T-cell (primary cell): ENCODE measurements around the gene TMPRSS11B. TPM values are rescaled to one million over a fixed set of nuclear protein-coding genes. Genes with fewer than 3 reads are reported as not detected.
"Not testable (repeated sequence)": the region's sequence is repeated elsewhere in the genome, so short reads cannot be mapped to it uniquely, and the experiment has no call there.

Experiments
- ATAC-seq, 4 experiments: fragments of 200-7000 bp in 3 of 4; fragments of 150-1000 bp in 1 of 4; cut with Tn5 transposase; replicated peaks in 1 of 4; 1 replicate in 3 of 4; 2 replicates in 1 of 4; pipeline ENCODE4 v1.10.0; 2021; ENCODE audit warnings: moderate library complexity in 3 of 4, mild to moderate bottlenecking in 2 of 4, moderate number of reproducible peaks in 1 of 4
- CTCF ChIA-PET, 2 donors: fragments of 300-600 bp; sonication (Branson Sonifier 250); formaldehyde crosslinking; loops; one replicate each; lab custom pipeline; 2022; ENCODE audit warnings: antibody characterized with exemption in 2 of 2; lab: Charles Lee
- POLR2A ChIA-PET, 2 donors: fragments of 300-600 bp; sonication (Branson Sonifier 250); formaldehyde crosslinking; loops; one replicate each; lab custom pipeline; 2022; ENCODE audit warnings: antibody characterized with exemption in 2 of 2; lab: Charles Lee
- DNase-seq, 35 experiments: peaks; one replicate each; pipeline versions ENCODE4 v3.0.0 to v3.0.0-alpha.2; 2013 to 2023
- H3K27ac ChIP-seq: one replicate; pipeline ENCODE4 v1.5.1; 2013; ENCODE audit warnings: low read length
- H3K27me3 ChIP-seq, 2 experiments: replicated peaks in 1 of 2; 1 replicate in 1 of 2; 2 replicates in 1 of 2; pipeline versions ENCODE4 v1.6.1 to v1.7.0; 2013; ENCODE audit warnings: low read length in 1 of 2, mixed read lengths in 1 of 2; ENCODE audit not compliant: control insufficient read depth in 2 of 2, insufficient read depth in 2 of 2; ENCODE audit errors: extremely low read depth in 1 of 2
- H3K36me3 ChIP-seq, 2 donors: 1 replicate in 1 of 2; 2 replicates in 1 of 2; pipeline versions ENCODE4 v1.6.1 to v1.7.0; 2013; ENCODE audit warnings: low read length in 1 of 2; ENCODE audit not compliant: control insufficient read depth in 2 of 2, insufficient read depth in 1 of 2; ENCODE audit errors: extremely low read depth in 1 of 2
- H3K4me1 ChIP-seq, 2 experiments: 1 replicate in 1 of 2; 2 replicates in 1 of 2; pipeline versions ENCODE4 v1.6.1 to v1.7.0; 2013; ENCODE audit warnings: low read length in 2 of 2, mixed read lengths in 1 of 2; ENCODE audit not compliant: insufficient read depth in 2 of 2, control insufficient read depth in 1 of 2; ENCODE audit errors: extremely low read depth in 1 of 2
- H3K4me3 ChIP-seq, 2 donors: 1 replicate in 1 of 2; 2 replicates in 1 of 2; pipeline versions ENCODE4 v1.5.1 to v1.7.0; 2013; ENCODE audit warnings: mild to moderate bottlenecking in 2 of 2, low read length in 1 of 2, moderate library complexity in 1 of 2; ENCODE audit not compliant: control insufficient read depth in 1 of 2; ENCODE audit errors: extremely low read depth in 1 of 2
- H3K9me3 ChIP-seq: 2 replicates; pipeline ENCODE4 v1.7.0; 2013
- H3K27ac Mint-ChIP-seq, 2 donors: one replicate each; pipeline ENCODE4 v1.8.0; 2020 to 2021; ENCODE audit warnings: mild to moderate bottlenecking in 2 of 2, mixed read lengths in 2 of 2
- H3K27me3 Mint-ChIP-seq, 2 donors: one replicate each; pipeline ENCODE4 v1.8.0; 2021 to 2022; ENCODE audit warnings: mixed read lengths in 2 of 2
- H3K36me3 Mint-ChIP-seq: one replicate; pipeline ENCODE4 v1.8.0; 2021; ENCODE audit warnings: mixed read lengths
- H3K4me1 Mint-ChIP-seq, 3 donors: one replicate each; pipeline ENCODE4 v1.8.0; 2020 to 2022; ENCODE audit warnings: mixed read lengths in 3 of 3, mild to moderate bottlenecking in 1 of 3
- H3K4me3 Mint-ChIP-seq, 3 donors: one replicate each; pipeline ENCODE4 v1.8.0; 2020 to 2022; ENCODE audit warnings: mild to moderate bottlenecking in 3 of 3, mixed read lengths in 3 of 3, moderate library complexity in 3 of 3
- H3K9me3 Mint-ChIP-seq, 3 donors: one replicate each; pipeline ENCODE4 v1.8.0; 2020 to 2022; ENCODE audit warnings: mixed read lengths in 3 of 3
- WGBS: methylation state at CpG from one replicate; pipeline ENCODE4 v1.1.5; 2013; ENCODE audit warnings: missing lambda C conversion rate; ENCODE audit not compliant: insufficient coverage; 5-methylcytosine and 5-hydroxymethylcytosine counted together
- total RNA-seq, 35 experiments: library from RNA in 6 of 35; stranded (reverse) in 6 of 35; fragments of 120-200 nt in 1 of 35; gene quantifications; one replicate each; pipeline versions ENCODE4 v1.2.1 to v1.2.4 and lab custom pipeline; 2013 to 2026

TMPRSS11B gene
- total RNA-seq, 5 donors from 2014 or later (not counting 1 experiment from before 2014, with no cell fraction given), result not detected

- H3K4me1 ChIP-seq, result no peaks in the 10 kb centered on the region
- ATAC-seq (no peak), DNase-seq (no peak)
- ChIA-PET CTCF (no interaction called here), POLR2A (no interaction called here)
- H3K27me3 Mint-ChIP-seq, result peaks cover 5% of the 10 kb centered on the region in 2 donors
- H3K9me3 ChIP-seq, result no peaks in the 10 kb centered on the region
- no peaks in the 10 kb centered on the region for H3K36me3 ChIP-seq
- no peaks in the 10 kb centered on the region for H3K36me3 Mint-ChIP-seq
- no peak overlapping the region for H3K27ac ChIP-seq
- H3K27me3 ChIP-seq, result no peaks in the 10 kb centered on the region
- no peaks in the 10 kb centered on the region for H3K4me1 Mint-ChIP-seq
- no peak overlapping the region for H3K4me3 Mint-ChIP-seq
- no peak overlapping the region for H3K4me3 ChIP-seq
- H3K27ac Mint-ChIP-seq, result no peak overlapping the region
- H3K9me3 Mint-ChIP-seq, result no peaks in the 10 kb centered on the region
Observed at GRCh38 chr4:68249434-68249833, 3.9 kb upstream of the TMPRSS11B start.

GRCh38 chr4:68240620-68241019 lies 4.9 kb downstream of the TMPRSS11B start:
- Histone ChIP-seq H3K4me1 (no peaks in the 10 kb centered on the region), H3K9me3 (no peaks in the 10 kb centered on the region), H3K27ac (no peak overlapping the region), H3K27me3 (peaks cover 0 to 3% of the 10 kb centered on the region in 2 experiments), H3K4me3 (no peak overlapping the region), H3K36me3 (no peaks in the 10 kb centered on the region)
- Mint-ChIP-seq H3K27me3 (peaks cover 14 to 16% of the 10 kb centered on the region in 2 donors), H3K4me1 (no peaks in the 10 kb centered on the region), H3K36me3 (no peaks in the 10 kb centered on the region), H3K9me3 (no peaks in the 10 kb centered on the region), H3K27ac (no peak overlapping the region), H3K4me3 (no peak overlapping the region)
- CTCF ChIA-PET, result no interaction called here
- no peak for DNase-seq
- POLR2A ChIA-PET, result interaction anchor here in 1 of 2 donors (0.6 kb wide), 1 partner anchor 16 kb away, joined by 3 read pairs; no protein-coding TSS in a partner anchor
- ATAC-seq, result no peak

- peaks cover 0 to 4% (median 0%) of the 10 kb centered on the region in 3 donors for H3K9me3 Mint-ChIP-seq
- H3K27me3 Mint-ChIP-seq, result peaks cover 3 to 13% of the 10 kb centered on the region in 2 donors
- Histone ChIP-seq H3K9me3 (no peaks in the 10 kb centered on the region), H3K4me1 (no peaks in the 10 kb centered on the region), H3K27me3 (no peaks in the 10 kb centered on the region), H3K4me3 (no peak overlapping the region), H3K27ac (no peak overlapping the region), H3K36me3 (no peaks in the 10 kb centered on the region)
- ChIA-PET CTCF (no interaction called here), POLR2A (no interaction called here)
- H3K36me3 Mint-ChIP-seq, result no peaks in the 10 kb centered on the region
- no peak for DNase-seq
- no peak for ATAC-seq
- H3K4me3 Mint-ChIP-seq, result no peak overlapping the region
- no peak overlapping the region for H3K27ac Mint-ChIP-seq
- no CpG with 5 or more reads among the region's 1 CpG for WGBS
- no peaks in the 10 kb centered on the region for H3K4me1 Mint-ChIP-seq
Observed at GRCh38 chr4:68228568-68228967, 16.9 kb downstream of the TMPRSS11B start.

GRCh38 chr4:68218044-68218443 lies 27.4 kb downstream of the TMPRSS11B start:
- Histone ChIP-seq H3K9me3 (no peaks in the 10 kb centered on the region), H3K4me3 (no peak overlapping the region), H3K36me3 (no peaks in the 10 kb centered on the region), H3K27ac (no peak overlapping the region), H3K4me1 (no peaks in the 10 kb centered on the region), H3K27me3 (no peaks in the 10 kb centered on the region)
- Mint-ChIP-seq H3K4me1 (no peaks in the 10 kb centered on the region), H3K9me3 (peaks cover 0 to 1% (median 0%) of the 10 kb centered on the region in 3 donors), H3K36me3 (no peaks in the 10 kb centered on the region), H3K4me3 (no peak overlapping the region), H3K27ac (no peak overlapping the region), H3K27me3 (peaks cover 14 to 19% of the 10 kb centered on the region in 2 donors)
- ATAC-seq (no peak), DNase-seq (no peak)
- ChIA-PET POLR2A (no interaction called here), CTCF (no interaction called here)
- no CpG with 5 or more reads among the region's 1 CpG for WGBS

GRCh38 chr4:68216501-68216900 lies 29.0 kb downstream of the TMPRSS11B start:
- Histone ChIP-seq H3K36me3 (no peaks in the 10 kb centered on the region), H3K4me1 (no peaks in the 10 kb centered on the region), H3K27me3 (no peaks in the 10 kb centered on the region), H3K27ac (no peak overlapping the region), H3K9me3 (no peaks in the 10 kb centered on the region), H3K4me3 (no peak overlapping the region)
- Mint-ChIP-seq H3K27me3 (peaks cover 16 to 17% of the 10 kb centered on the region in 2 donors), H3K4me3 (no peak overlapping the region), H3K27ac (no peak overlapping the region), H3K36me3 (no peaks in the 10 kb centered on the region), H3K9me3 (no peaks in the 10 kb centered on the region), H3K4me1 (no peaks in the 10 kb centered on the region)
- ATAC-seq, result no peak
- no peak for DNase-seq
- POLR2A ChIA-PET, result no interaction called here
- CTCF ChIA-PET, result no interaction called here

GRCh38 chr4:68209003-68209402 lies 36.5 kb downstream of the TMPRSS11B start:
- Mint-ChIP-seq H3K27me3 (peaks cover 0 to 7% of the 10 kb centered on the region in 2 donors), H3K4me1 (no peaks in the 10 kb centered on the region), H3K36me3 (no peaks in the 10 kb centered on the region), H3K9me3 (peaks cover 8 to 32% (median 13%) of the 10 kb centered on the region in 3 donors), H3K4me3 (no peak overlapping the region), H3K27ac (no peak overlapping the region)
- Histone ChIP-seq H3K9me3 (no peaks in the 10 kb centered on the region), H3K4me3 (no peak overlapping the region), H3K27ac (no peak overlapping the region), H3K36me3 (no peaks in the 10 kb centered on the region), H3K27me3 (no peaks in the 10 kb centered on the region), H3K4me1 (no peaks in the 10 kb centered on the region)
- peak in 1 of 35 experiments; percentile 1 for DNase-seq
- ChIA-PET POLR2A (no interaction called here), CTCF (no interaction called here)
- ATAC-seq, result no peak
- WGBS, result 67% methylated on average over 1 of the region's 1 CpG

GRCh38 chr4:68194305-68194704 lies 51.2 kb downstream of the TMPRSS11B start:
- H3K27ac Mint-ChIP-seq, H3K27me3 ChIP-seq, H3K4me3 ChIP-seq, H3K4me3 Mint-ChIP-seq, H3K27ac ChIP-seq, H3K36me3 ChIP-seq, H3K9me3 Mint-ChIP-seq, H3K4me1 ChIP-seq, POLR2A ChIA-PET, DNase-seq, ATAC-seq, H3K4me1 Mint-ChIP-seq, CTCF ChIA-PET, H3K9me3 ChIP-seq, H3K36me3 Mint-ChIP-seq: not testable (repeated sequence)
- WGBS, result 93% methylated on average over 5 of the region's 5 CpGs
- peaks cover 8 to 13% of the 10 kb centered on the region in 2 donors for H3K27me3 Mint-ChIP-seq
